Amniotic epithelial cell (primary cell): ENCODE measurements around the gene MGMT.

ENCODE experiments used
- DNase-seq: peaks from one replicate; pipeline ENCODE4 v3.0.0-alpha.2; 2010; ENCODE audit warnings: low read depth

MGMT gene

DNA sequence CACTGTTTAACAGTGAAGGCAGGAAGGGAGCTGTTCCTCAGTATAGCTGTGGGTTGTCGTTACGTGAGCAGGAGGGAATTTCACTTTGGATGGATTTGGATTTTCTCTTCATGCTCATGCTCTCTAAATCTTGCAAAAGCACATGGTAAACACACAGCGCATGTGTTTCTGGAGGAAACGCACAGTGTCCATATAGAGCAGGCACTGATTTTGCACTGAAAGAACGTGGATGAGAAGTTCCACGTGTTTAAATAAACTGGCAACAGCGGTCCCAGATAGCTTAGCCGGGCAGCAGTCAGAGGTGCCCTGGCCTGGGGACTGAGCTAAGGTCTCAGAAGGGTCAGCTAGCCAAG, 188.6 kb downstream of the MGMT start:
- DNase-seq, result no peak

DNA sequence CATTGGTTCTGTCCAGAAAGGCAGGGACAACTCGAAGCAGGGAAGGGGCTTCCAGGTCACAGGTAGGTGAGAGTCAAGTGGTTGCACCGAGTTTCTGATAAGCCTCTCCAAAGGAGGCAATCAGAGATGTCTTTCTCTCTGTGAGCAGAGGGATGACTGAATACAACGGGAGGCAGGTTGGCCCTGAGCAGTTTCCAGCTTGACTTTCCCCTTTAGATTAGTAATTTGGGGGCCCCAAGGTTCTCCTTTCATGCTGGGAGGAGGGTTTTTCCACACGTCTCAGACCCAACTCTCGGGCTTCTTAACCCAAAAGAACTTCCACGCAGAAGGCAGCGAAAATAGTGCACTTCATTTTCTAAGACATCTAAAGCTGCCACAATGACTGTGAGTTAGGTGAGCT, 189.6 kb downstream of the MGMT start:
- no peak for DNase-seq

DNA sequence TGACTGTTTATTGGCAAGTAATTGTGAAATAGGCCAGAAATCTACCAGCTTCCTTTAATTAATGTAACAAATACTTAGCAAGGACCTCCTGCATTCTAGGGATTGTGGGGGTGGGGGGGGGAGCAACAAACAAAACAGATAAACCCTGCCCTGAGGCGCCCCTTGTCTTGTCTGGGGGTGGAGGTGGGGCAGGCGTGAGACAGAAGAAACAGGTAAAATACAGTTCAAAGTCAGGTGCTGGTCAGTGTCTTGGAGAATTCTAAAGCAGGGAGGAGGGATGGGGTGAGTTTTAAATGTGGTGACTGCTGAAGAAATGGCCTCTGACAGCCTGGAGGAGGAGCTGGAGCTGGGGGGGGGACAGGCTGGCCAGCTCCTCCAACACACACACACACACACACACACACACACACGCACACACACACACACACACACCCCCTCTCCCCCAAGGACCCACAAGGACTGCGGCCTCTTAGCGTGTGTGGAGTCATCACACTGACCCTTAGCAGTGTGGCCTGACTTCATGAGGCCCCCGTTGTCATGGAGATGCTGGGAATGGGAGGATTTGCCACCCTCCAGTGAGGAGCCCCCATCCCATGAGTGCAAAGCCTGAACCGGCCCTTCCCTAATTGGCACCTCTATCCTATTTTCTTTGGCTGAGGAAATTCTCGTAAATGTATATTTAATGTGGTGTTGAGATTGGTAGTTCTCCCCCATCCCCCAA, 190.4 kb downstream of the MGMT start:
- no peak for DNase-seq

DNA sequence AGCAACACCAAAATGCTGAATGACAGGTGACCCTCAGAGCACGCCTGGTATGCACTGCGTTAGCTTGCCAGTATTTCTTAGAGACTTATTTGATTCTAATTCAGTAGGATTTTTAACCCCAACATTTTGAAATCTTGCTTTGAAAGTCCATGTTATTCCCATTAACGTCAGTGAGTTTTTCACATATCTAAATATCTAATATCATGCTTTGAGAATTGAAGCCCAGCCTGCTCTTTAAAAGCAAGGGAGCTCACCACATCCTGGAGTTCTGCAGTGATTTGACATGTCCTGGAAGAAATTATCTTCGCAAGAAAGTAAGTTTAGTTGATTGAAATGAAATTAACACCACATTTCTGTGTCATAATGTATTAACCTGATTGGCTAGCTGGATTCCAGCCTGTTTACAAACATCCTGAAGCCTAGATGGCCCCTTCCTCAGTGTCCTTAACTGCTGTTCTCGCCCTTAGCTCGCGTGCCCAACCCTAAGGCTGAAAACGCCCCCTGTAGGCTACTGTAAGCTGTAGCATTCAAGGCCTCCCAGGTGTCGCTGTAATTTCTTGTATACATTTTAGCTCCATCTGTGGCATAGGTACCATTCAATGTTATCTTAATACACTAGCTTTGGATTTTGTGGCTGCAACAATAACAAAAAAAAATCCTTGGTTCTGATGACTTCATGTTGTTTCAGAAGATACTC, 191.5 kb downstream of the MGMT start:
- no peak for DNase-seq

DNA sequence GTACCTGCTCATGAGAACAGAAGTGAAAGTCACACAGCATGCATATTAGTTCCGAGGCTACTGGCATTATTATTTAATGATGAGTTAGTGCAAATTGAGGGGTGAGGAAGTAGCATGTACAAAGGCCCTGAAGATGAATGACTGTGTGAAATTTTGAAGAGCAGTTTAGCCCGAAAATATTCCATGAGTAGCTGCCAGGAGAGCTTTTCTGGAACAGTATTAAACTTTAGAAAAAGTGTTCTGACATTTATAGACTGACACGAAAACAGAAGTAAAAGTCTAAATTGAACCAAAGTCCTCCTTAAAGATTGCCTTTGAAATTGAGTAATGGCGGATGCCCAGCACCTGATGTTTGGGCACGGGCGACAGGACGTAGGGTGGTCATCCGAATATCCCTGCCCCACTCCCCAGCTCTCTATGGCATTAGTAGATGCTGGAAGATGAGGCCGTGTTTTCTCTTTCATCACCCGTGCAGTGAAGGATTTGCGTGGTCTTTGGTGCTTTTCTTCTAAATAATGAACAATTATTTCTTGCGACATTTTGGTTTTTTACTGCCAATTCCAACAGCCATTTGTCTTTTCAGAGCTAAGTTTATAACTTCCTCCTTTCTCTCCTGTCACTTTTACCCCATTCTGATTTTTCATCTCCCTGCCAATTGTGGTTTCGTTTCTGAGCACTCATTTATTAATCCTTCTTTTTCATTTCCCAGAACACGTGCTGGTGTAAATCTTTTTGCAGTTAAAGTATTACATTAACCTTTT, 192.6 kb downstream of the MGMT start:
- no peak for DNase-seq

DNA sequence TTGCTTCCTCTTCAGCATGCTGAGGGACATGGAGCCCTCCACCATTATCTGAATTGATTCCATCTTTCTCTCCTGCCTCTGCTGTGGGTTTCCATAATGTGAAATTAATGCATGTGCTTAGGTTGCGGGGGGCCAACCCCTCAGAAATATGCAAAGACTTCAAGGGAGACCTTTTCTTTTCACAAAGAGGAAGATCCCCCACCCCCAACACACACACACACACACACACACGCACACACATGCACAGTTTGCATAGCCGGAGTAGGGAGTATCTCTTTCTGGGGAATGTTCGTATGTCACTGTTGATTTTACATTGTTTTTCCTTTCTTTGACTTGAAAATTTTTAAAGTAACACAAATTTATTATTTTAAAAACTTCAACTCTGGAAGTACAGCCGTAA, 193.5 kb downstream of the MGMT start:
- DNase-seq, result no peak

DNA sequence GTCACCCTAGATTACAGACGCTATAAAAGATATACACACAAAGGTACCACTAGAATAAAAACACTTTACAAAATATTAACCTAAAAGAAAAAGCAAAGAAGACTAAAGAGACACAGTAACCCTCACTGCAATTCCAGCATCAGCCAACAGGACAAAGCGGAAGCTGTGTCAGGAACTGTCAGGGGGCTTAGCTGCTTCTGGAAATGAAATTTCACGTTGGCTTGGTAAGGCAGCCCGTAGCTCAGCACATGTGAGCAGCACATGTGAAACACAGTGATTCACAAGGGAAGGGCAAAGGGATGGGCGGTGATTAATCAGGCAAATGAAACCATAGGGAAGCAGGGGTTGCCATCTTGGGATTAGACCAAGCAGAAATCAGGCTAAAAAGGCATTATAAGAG, 195.4 kb downstream of the MGMT start:
- no peak for DNase-seq

DNA sequence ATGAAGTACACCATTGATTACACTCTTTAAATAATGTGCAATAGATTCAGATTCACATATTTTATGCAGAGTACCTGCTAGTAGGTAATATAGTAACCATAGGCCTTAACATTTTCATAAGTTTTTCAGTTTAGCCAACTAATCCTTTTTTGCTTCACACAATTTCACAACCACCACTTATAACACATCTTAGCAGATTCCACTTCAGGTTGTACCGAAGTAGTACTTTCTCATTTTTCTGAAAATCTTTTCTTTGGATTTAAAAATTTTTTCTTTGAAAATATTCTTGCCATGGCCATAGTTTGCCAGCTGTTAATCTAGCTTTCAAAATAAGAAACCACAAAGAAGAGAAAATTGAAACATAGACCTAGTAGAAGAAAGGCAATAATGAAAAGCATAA, 203.1 kb downstream of the MGMT start:
- DNase-seq, result no peak

DNA sequence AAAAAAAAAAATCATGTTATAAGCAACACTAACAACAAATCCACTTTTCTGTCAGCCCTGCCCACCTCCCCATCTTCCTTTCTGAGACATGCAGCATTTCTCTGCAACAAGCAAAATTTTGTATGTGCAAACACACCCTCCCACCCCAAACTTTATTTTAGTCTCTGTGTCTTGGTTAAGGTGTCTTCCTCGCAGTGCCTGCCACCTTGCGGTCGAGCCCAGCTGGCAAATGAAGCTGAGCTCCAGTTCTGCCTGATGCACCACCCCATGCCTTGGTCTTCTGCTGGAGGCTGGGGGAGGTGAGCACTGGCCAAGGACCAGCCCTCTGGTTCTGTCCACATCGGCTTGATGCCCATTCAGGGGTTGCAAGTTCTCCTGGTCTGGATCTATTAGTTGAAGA, 206.3 kb downstream of the MGMT start:
- no peak for DNase-seq

DNA sequence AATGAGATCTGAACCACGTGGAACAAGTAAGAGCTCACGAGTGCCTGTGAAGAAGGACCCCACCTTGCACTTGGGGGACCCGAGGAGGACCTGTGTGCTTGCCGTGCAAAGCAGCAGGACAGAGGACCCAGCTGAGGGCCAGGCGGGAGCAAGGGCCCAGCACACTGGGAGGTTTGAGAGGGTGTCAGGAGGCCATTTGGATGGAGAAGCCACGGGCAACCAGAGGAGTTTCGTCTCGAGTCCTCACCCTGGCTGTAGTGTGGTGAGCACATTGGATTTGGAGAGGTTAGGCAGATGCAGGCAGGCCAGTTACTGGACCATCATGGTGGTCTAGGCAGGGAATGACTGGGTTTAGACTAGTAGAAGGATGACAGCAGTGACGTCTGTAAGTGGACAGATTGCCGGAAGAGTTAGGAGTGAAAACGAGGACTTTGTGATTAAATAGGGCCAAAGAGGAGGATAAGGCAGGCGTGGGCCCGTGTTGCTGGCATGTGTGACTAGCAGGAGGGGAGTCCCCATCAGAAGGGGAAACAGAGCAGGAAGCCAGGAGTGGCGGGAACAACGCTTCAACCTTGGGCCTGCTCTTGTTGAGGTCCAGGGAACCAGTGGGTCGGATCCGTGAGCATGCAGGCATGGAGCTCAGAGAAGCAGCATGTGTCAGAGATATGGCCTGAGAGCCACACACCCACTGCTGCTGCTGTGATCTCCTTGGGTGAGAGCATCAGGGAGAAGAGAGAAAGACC, 208.2 kb downstream of the MGMT start:
- no peak for DNase-seq

DNA sequence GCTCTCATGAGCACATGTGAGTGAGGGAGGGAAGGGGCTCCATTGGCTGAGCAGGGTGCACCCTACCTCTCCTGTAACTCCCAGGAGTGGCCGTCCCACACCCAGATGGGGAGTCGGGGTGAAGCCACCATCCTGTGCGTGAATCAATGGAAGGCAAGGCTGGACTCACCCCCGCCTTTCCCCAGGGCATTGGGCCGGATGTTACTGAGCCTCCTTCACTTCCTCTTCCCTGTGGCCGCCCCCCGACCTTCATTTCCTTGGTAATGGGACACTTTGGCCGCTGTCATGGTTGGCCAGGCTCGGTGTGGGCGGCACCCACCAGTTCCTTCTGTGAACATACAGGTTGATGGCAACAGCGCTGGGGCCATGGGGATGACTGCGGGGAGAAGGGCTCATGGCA, 209.0 kb downstream of the MGMT start:
- no peak for DNase-seq

DNA sequence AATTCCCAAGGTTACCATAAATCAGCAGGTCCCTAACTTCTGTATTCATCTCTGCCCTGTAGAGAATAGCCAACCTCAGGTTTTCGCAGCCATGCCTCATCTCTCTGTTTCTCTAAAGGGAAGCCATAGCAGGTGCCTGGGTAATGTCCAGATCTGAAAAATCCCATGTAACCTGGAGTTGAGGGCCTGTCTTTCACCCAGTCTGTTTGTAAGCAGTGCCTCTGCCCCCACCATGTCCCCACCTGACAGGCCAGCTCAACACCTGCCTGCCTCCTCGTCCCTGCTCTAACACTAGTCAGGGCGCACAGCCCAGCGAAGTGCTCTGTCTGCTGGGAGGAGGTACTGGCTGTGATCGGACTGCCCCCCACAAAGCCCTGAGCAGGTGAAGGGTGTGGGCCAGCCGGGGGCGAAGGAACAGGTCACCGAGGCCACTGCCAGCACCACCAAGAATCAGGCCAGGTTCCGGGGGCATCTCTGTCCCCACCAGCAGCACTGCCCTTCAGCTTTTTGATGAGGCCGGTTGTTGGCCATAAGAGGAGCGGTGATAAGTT, 210.4 kb downstream of the MGMT start:
- DNase-seq, result no peak

DNA sequence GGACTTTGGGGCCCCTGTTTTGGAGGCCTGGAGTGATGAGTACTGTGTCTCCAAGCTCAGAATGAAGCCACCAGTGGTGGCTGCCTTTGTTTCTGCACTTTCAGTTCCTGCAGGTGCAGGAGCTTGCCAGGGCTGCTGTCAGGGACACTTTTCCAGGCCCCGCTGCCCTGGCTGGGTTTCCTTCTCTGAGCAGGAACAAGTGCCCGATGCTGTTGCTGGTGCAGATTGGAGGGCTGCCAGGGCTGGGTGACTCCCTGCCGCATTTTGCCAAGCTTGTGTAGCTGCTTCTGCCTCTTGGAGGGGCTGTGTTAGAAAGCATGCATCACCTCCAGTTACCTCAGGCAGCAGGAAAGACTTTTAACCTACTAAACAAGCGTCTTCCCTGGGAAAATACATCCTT, 211.1 kb downstream of the MGMT start:
- no peak for DNase-seq

DNA sequence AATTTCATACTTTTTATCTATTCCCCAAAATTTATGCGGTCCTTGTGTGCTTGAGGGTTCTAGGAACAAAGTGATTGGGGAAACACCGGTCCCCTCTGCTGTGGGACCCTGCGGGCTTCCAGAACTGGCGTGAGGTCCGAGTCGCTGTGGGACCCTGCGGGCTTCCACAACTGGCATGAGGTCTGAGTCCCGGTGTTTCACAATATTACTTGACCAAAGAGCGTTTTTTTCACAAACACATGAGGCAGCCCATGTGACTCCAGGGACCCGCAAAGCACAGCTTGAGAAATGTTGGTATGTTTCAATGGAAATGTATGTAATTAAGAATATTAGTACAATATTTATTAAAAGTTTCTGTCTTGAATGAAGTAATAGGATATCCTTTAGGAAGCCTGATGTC, 212.2 kb downstream of the MGMT start:
- DNase-seq, result no peak

DNA sequence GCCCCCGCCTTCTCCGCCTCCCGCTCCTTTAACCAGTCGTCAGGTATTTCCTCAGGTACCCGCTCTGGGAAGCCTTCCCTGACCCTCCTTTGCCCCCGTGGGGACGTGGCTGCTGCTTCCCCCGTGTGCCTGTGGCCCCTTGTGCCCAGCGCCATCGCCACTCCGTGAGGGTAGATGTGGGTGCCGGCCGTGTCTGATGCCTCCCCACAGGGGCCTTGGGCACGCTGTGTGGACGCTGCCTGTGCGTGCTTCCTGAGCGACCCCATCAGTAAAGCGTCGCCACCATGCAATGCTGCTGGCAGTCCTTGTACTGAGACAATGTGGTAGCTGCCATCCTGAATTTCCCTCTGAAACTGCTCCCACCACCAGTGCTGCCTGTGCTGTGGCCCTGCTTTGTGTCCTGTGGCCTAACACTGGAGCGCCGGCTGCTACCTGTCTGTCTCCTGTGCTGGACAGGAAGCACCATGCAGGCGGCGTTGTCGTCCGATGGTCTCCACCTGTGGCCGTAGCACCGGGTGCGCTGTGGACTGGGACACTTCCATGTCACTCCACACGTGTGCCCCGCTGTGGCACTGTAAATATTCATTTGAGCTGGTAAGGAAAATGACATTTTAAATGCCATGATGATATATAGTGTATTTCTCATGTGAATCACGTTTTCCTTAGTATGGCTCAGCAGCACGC, 213.8 kb downstream of the MGMT start:
- DNase-seq, result no peak

DNA sequence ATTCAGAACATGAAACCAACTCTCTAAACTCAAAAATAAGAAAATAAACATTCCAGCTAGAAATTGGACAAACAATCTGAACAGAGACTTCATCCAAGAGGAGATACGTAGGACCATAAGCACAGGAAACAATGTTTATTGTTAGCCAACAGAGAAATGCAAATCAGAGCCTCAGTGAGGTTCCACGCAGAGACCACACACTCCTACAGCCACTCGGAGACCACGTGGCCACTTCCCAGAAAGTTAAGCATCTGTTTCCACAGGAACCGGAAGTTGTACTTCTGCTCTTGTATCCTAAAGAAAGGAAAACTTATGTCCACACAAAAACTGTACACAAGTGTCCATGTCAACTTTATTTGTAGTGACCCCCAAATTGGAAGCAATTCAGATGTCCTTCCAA, 214.8 kb downstream of the MGMT start:
- no peak for DNase-seq

DNA sequence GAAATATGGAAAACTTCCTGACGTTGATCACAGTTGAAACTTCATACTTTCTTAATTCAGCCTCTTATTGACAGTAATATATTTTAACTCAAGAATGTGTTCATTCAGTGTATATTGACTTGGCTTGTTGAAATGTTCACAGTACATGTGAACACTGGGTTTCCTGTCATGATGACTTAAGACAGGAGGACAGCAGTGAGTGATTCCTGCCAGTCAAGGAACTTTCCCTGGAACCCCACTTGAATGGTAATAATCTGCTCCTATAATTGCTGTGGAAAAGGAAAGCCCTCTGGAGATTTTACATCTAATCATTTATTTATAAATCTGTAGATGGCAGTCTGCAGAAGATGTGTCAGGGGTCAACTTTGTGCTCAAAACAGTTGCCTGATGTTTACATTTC, 216.5 kb downstream of the MGMT start:
- no peak for DNase-seq

DNA sequence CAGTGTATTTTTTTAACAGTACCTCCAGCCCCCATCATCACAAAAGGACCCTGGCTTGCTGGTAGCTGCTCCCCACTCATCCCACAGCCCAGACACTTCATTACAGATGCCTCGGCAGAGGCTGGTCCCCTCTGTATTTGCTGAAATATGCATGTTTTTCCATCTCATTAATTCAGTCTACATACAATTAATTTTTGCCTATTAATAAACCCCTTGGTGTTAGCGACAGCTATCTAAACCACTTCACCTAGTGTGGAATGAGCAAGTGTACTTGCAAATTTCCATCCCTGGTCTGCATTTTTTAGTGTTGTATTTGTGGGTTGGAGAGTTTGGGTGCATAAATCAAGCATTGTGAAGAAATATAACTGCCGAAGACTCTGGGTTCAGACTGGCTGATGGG, 216.9 kb downstream of the MGMT start:
- DNase-seq, result no peak

DNA sequence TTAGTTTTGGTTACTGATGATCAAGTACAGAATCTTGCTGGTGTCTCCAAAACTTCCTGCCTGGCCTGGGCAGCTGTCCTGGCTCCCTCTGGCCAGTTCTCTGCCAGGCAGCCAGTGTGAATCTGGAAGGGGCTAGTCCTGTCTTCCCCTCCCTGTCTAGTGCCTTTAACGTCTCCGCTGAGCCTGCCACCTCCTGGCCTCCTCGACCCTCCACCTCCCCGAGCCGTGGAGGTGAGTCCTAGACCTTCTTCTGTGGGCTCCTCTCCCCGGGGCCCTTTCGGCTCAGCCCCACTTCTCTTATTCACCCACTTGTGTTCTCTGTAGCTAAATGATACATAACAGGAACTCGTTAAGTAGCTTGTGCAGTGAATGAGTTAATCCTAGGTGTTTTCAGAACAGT, 218.2 kb downstream of the MGMT start:
- no peak for DNase-seq

DNA sequence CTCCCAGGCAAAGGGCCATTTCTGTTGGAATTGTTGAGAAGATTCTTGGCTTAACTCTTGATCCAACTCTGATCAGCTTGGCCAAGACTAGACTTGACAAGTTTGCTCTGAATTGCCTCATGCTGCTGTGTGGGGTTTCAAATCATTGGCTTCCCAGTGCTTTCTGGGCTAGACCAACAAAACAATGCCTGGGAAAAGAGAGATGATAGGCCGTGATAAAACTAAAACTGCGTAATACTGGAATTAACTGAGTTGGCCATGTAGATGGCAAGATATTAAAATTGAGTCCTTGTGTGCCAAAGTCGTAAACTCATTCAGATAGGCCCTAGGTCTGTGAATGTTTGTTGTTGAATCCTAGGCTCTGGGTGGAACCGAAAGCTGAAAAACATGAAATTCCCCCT, 222.6 kb downstream of the MGMT start:
- no peak for DNase-seq

DNA sequence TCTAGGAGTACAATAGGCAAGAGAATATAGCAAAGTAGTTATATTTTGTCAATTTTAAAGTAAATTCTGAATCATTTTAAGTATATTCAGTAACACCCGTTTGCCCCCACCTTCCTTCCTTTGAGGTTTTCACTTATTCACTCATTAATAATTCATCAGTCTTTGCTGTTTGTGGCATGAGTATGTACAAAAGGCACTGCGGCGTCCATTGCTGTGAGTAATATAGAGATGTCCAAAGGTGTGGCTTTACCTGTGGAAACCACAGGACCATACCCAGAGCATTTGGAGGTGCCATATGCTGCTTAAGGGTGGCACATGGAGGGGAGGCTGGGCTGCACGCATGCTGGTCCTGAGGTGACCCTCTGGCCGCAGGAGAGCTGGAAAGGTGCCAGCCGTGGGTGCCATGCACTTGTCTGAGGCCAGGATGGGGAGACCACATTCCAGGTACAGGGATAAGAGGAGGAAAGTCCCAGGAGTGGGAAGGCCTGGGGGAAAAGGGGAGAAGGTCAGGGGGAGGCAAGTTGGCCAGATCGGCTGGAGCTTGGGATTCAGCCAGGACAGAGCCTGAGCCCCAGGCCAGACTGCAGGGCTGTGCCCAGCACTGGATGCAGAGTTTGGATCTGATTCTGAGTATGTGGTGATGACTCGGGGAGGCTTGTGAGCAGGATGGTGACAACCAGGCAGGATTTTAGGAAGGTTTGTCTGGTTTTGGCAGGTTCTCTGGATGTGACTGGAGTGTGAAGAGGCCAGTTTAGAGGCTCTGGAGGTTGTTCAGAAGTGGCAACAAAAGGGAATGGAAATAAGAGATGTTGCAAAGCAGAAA, 223.4 kb downstream of the MGMT start:
- DNase-seq, result no peak
